Motor neuron (in vitro differentiated cells): ENCODE data around the gene MRPS12. TPM values are rescaled to one million over a fixed set of nuclear protein-coding genes. Genes with fewer than 3 reads are reported as not detected.

Experiments
- ATAC-seq, 8 experiments: fragments of 200-7000 bp; cut with Tn5 transposase; replicated peaks in 6 of 8; 2 replicates each; pipeline ENCODE4 v1.8.0; 2021; ENCODE audit warnings: mild to moderate bottlenecking in 8 of 8, moderate library complexity in 8 of 8
- H3K27ac ChIP-seq, 2 donors: fragments of 250-450 bp; sonication (Bioruptor Pico); 2 replicates each; pipeline ENCODE4 v1.9.0; 2021; ENCODE audit warnings: antibody characterized with exemption in 2 of 2, mild to moderate bottlenecking in 2 of 2, moderate library complexity in 1 of 2
- H3K4me1 ChIP-seq, 2 donors: fragments of 250-450 bp; sonication (Bioruptor Pico); replicated peaks in 1 of 2; 2 replicates each; pipeline ENCODE4 v1.6.1; 2021; ENCODE audit warnings: antibody characterized with exemption in 2 of 2, mild to moderate bottlenecking in 2 of 2, moderate library complexity in 1 of 2
- H3K4me3 ChIP-seq, 5 donors: fragments of 250-450 bp; sonication (Bioruptor Pico); 2 replicates each; pipeline ENCODE4 v1.9.0; 2021; ENCODE audit warnings: antibody characterized with exemption in 5 of 5, mild to moderate bottlenecking in 5 of 5, moderate library complexity in 4 of 5
- WGBS, 10 experiments: fragments of 450-650 bp; shearing (Covaris generic); methylation state at CpG; one replicate each; pipeline ENCODE4 v1.0.0; 2022; 5-methylcytosine and 5-hydroxymethylcytosine counted together
- in situ Hi-C, 9 experiments: fragments of 400-800 bp; cut with MboI; loops; one replicate each; pipeline ENCODE4 v1.15.0; 2021; ENCODE audit warnings: low sequenced_read_pairs in 9 of 9, low pct_unique_long_range_greater_than_20kb in 2 of 9; ENCODE audit not compliant: unreplicated experiment in 9 of 9
- total RNA-seq, 8 experiments: library from RNA; unstranded; fragments of 300-600 nt; gene quantifications; 2 replicates each; pipeline versions ENCODE4 v1.2.3 to v1.2.4, GENCODE V29; 2022

Gene MRPS12
- total RNA-seq, 8 experiments from 2014 or later: 19.6 to 91.4 (median 31.0) TPM

DNA sequence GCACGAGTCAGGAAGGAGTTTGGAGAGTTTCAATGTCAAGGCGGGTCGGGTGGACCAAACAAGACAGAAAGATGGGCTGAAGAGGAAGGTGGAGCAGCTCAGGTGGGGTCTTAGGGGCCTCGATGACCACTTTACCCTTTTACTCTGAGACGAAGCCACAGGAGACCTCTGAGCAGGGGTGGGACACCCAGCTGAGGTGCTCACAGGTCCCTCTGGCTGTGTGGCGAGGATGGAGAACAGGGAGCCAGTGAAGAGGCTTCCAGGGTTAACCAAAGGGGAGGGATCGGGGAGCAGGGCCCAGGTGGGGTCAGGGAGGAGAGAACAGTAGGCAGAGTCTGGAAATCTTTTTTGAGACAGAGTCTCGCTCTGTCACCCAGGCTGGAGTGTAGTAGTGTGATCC is 16.8 kb upstream of the MRPS12 start:
- in situ Hi-C loops: loop anchor here in 3 of 9 experiments (25.0 kb wide), 1 partner anchor 502 kb away; the partner anchor contains the start of gene FAM98C (in 3 of the 3)
- 70 to 100% (median 86%) methylated on average over 1 to 5 of the region's 8 CpGs; no CpG with 5 or more reads in 1 of the 10 experiments for WGBS, 10 experiments
- H3K4me1 ChIP-seq: no peaks in the 10 kb centered on the region

DNA sequence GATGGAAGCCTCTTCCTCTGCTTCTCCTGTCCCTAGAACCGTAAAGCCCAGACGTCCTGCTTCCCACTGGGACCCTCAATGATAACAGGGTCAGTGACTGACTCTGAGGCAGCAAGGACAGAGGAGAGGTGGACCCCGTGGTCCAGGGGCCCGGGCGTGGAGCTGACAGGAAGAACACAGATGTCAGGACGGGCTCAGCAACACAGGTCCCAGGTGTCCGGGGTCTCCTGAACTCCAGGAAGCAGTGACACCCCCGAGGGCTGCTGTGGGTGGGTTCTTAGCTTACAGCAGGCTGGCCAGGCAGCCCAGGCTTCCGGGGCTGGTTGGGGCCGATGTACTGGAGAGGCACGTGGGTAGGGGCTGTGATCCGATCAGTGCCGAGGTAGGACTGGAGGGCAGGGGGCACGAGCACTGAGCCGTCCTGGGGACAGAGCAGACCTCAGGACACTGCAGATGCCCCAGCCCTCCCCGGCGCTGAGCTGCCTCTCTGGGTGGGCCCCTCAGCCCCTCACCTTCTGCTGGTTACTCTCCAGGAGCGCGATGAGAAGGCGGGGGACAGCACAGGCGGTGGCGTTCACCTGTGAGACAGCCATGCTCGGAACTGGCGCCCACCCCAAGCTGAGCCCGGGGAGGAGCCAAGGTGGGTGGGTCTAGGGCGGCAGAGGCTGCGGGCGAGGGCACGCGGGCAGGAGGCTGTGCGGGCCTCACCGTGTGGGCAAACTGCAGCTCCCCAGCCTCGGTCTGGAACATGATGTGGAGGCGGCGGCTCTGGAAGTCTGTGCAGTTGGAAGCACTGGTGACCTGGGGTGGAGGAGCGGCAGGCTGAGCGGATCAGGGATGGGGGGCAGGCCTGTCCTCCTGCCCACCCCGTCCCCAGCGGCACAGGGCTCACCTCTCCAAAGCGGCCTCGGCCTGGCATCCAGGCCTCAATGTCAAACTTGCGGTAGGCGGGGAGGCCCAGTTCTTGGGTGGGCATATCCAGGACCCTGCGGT is 15.1 kb upstream of the MRPS12 start:
- in situ Hi-C loops: loop anchor here in 3 of 9 experiments (25.0 kb wide), 1 partner anchor 503 kb away; the partner anchor contains the start of gene FAM98C (in 3 of the 3)
- no peak for ATAC-seq
- Histone ChIP-seq H3K4me1 (no peaks in the 10 kb centered on the region), H3K4me3 (no peak overlapping the region), H3K27ac (no peak overlapping the region)
- 76 to 100% (median 91%) methylated on average over 2 to 12 of the region's 44 CpGs for WGBS, 10 experiments

More for the DNA sequence above, 16.8 kb upstream of the MRPS12 start:
- ATAC-seq: no peak
- Histone ChIP-seq H3K27ac (no peak overlapping the region), H3K4me3 (no peak overlapping the region)

GRCh38 chr19:38917516-38917915 is 13.2 kb upstream of the MRPS12 start:
- 100% methylated on average over 1 of the region's 9 CpGs; no CpG with 5 or more reads in 8 of the 10 experiments for WGBS, 10 experiments
- H3K4me1 ChIP-seq: no peaks in the 10 kb centered on the region
- no peak overlapping the region for H3K4me3 ChIP-seq
- in situ Hi-C loops: loop anchor here in 3 of 9 experiments (25.0 kb wide), 1 partner anchor 505 kb away; the partner anchor contains the start of gene FAM98C (in 3 of the 3)
- H3K27ac ChIP-seq: no peak overlapping the region
- ATAC-seq: no peak

DNA sequence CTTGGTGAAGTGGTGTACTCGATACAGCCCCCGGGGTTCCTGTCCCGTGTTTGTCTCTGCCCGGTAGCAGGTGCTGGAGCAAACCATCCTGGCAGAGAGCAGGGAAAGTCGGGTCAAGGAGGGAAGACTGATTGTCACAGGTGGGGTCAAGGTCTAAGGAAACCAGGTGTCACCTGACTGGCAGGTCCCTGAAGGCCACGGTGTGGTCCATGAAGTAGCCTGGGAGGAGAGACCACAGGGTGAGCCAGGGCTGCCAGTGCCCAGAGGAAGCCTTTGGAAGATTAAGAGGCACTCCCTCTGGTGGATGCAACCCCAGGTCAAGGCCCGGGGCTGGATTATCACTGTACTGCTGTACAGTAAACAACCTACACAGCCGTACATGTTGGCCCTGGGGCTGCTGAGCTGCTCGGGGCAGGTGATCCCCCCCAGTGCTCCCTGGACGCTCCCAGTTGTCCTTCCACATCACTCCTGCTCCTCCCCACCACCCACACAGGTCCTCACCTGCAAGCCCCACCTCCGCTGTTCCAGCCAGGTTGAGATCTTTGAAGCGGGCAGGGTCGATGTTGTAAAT is 12.7 kb upstream of the MRPS12 start:
- in situ Hi-C loops: loop anchor here in 3 of 9 experiments (25.0 kb wide), 1 partner anchor 506 kb away; the partner anchor contains the start of gene FAM98C (in 3 of the 3)

GRCh38 chr19:38918526-38918925 is 12.2 kb upstream of the MRPS12 start:
- in situ Hi-C loops: loop anchor here in 3 of 9 experiments (25.0 kb wide), 1 partner anchor 506 kb away; the partner anchor contains the start of gene FAM98C (in 3 of the 3)
- 33 to 93% (median 40%) methylated on average over 1 to 7 of the region's 10 CpGs; no CpG with 5 or more reads in 7 of the 10 experiments for WGBS, 10 experiments
- H3K4me1 ChIP-seq: no peaks in the 10 kb centered on the region
- H3K27ac ChIP-seq: no peak overlapping the region
- no peak for ATAC-seq
- no peak overlapping the region for H3K4me3 ChIP-seq

More for the DNA sequence above, 12.7 kb upstream of the MRPS12 start:
- H3K27ac ChIP-seq: no peak overlapping the region
- WGBS, 10 experiments: 76 to 100% (median 92%) methylated on average over 1 to 3 of the region's 13 CpGs; no CpG with 5 or more reads in 6 of the 10 experiments
- no peaks in the 10 kb centered on the region for H3K4me1 ChIP-seq
- ATAC-seq: peak in 6 of 8 experiments; percentile 22 to 75 (median 32)
- H3K4me3 ChIP-seq: no peak overlapping the region

GRCh38 chr19:38919837-38920601 is 10.7 kb upstream of the MRPS12 start:
- in situ Hi-C loops: loop anchor here in 3 of 9 experiments (25.0 kb wide), 1 partner anchor 508 kb away; the partner anchor contains the start of gene FAM98C (in 3 of the 3)
- peak in 4 of 8 experiments; percentile 11 to 54 (median 19) for ATAC-seq
- H3K27ac ChIP-seq: no peak overlapping the region
- H3K4me1 ChIP-seq: no peaks in the 10 kb centered on the region
- 40 to 86% (median 66%) methylated on average over 1 to 10 of the region's 21 CpGs; no CpG with 5 or more reads in 1 of the 10 experiments for WGBS, 10 experiments
- no peak overlapping the region for H3K4me3 ChIP-seq

DNA sequence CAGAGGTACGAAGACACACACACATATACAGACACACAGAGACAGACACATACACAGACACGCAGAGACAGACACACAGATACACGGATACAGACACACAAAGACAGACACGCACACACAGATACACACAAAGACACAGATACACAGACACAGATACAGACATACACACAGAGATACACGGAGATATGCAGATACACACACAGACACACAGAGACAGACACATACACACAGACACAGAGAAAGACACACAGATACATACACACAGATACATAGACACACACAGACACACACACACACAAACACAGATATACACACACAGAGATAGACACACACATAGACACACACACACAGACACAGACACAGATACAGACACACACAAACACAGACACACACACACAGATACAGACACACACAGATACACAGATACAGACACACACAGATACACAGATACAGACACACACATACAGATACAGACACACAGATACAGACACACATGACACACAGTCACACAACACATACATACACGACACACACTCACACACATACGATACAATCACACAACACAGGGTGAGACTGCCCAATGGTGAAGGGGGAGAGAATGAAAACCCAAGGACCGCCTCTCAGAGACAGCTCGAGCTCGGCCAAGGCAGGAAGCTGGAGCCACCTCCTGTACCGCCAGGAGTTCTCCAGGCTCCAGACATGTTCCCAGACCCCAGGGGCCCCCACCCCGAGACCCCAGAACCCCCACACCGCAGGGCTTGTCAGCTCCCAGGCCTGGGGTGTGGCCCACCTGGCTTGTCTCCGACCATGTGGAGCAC is 9.9 kb upstream of the MRPS12 start:
- no peak overlapping the region for H3K27ac ChIP-seq
- no peak overlapping the region for H3K4me3 ChIP-seq
- no peaks in the 10 kb centered on the region for H3K4me1 ChIP-seq
- in situ Hi-C loops: loop anchor here in 3 of 9 experiments (25.0 kb wide), 1 partner anchor 509 kb away; the partner anchor contains the start of gene FAM98C (in 3 of the 3)
- 45 to 100% (median 89%) methylated on average over 1 to 5 of the region's 14 CpGs; no CpG with 5 or more reads in 5 of the 10 experiments for WGBS, 10 experiments
- peak in 1 of 8 experiments; percentile 6 for ATAC-seq

GRCh38 chr19:38921420-38922274 is 9.1 kb upstream of the MRPS12 start:
- no peak overlapping the region for H3K4me3 ChIP-seq
- 60 to 100% (median 86%) methylated on average over 1 to 10 of the region's 20 CpGs; no CpG with 5 or more reads in 3 of the 10 experiments for WGBS, 10 experiments
- in situ Hi-C loops: loop anchor here in 3 of 9 experiments (25.0 kb wide), 1 partner anchor 509 kb away; the partner anchor contains the start of gene FAM98C (in 3 of the 3)
- H3K4me1 ChIP-seq: no peaks in the 10 kb centered on the region
- no peak overlapping the region for H3K27ac ChIP-seq
- no peak for ATAC-seq

GRCh38 chr19:38922482-38922881 is 8.3 kb upstream of the MRPS12 start:
- 93 to 100% (median 100%) methylated on average over 1 to 5 of the region's 5 CpGs; no CpG with 5 or more reads in 2 of the 10 experiments for WGBS, 10 experiments
- no peak for ATAC-seq
- no peak overlapping the region for H3K27ac ChIP-seq
- in situ Hi-C loops: loop anchor here in 3 of 9 experiments (25.0 kb wide), 1 partner anchor 510 kb away; the partner anchor contains the start of gene FAM98C (in 3 of the 3)
- H3K4me3 ChIP-seq: no peak overlapping the region
- H3K4me1 ChIP-seq: no peaks in the 10 kb centered on the region

GRCh38 chr19:38924388-38924787 is 6.4 kb upstream of the MRPS12 start:
- WGBS, 10 experiments: 90 to 100% (median 100%) methylated on average over 1 to 3 of the region's 7 CpGs; no CpG with 5 or more reads in 4 of the 10 experiments
- Histone ChIP-seq H3K27ac (no peak overlapping the region), H3K4me1 (no peaks in the 10 kb centered on the region), H3K4me3 (no peak overlapping the region)
- ATAC-seq: no peak
- in situ Hi-C loops: loop anchor here in 3 of 9 experiments (25.0 kb wide), 1 partner anchor 512 kb away; the partner anchor contains the start of gene FAM98C (in 3 of the 3)
